ENCODE measurements around the gene CAPZA2.

Gene CAPZA2

DNA sequence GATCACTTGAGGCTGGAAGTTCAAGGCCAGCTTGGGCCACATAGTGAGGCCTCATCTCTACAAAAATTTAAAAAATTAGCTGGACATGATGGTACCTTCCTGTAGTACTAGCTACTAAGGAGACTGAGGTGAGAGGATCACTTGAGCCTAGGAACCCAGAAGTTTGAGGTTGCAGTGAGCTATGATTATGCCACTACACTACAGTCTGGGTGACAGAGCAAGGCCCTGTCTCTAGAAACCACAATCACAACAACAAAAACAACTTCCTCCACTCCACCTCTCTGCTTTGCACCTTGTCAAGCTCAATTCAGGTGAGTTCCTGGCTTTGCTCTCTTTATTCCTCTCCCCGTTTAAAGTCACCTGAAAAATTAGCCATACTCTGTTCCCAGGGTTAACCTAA, 8.3 kb upstream of the CAPZA2 start:
- Histone ChIP-seq H3K4me3 (ENCODE audit: insufficient read depth, low read depth, low read length, poor library complexity, severe bottlenecking) (no peak overlapping the region), H3K36me3 (ENCODE audit: control insufficient read depth, insufficient read depth, low read length) (no peaks in the 10 kb centered on the region), H3K27ac (ENCODE audit: insufficient read depth, low read length, poor library complexity, severe bottlenecking) (no peak overlapping the region), H3K4me1 (ENCODE audit: control insufficient read depth, insufficient read depth, low read length, poor library complexity, severe bottlenecking) (no peaks in the 10 kb centered on the region), H3K27me3 (replicated peaks; ENCODE audit: control insufficient read depth, insufficient read depth, low read length, poor library complexity, severe bottlenecking) (no peaks in the 10 kb centered on the region), H3K9me3 (ENCODE audit: control insufficient read depth, low read length) (no peaks in the 10 kb centered on the region)
- no peak for DNase-seq

- no peaks in the 10 kb centered on the region for H3K36me3 ChIP-seq (ENCODE audit: control insufficient read depth, insufficient read depth, low read length)
- no peaks in the 10 kb centered on the region for H3K4me1 ChIP-seq (ENCODE audit: control insufficient read depth, insufficient read depth, low read length, poor library complexity, severe bottlenecking)
- DNase-seq, result no peak
- H3K9me3 ChIP-seq (ENCODE audit: control insufficient read depth, low read length), result no peaks in the 10 kb centered on the region
- H3K4me3 ChIP-seq (ENCODE audit: insufficient read depth, low read depth, low read length, poor library complexity, severe bottlenecking), result no peak overlapping the region
- H3K27ac ChIP-seq (ENCODE audit: insufficient read depth, low read length, poor library complexity, severe bottlenecking), result no peak overlapping the region
- no peaks in the 10 kb centered on the region for H3K27me3 ChIP-seq (replicated peaks; ENCODE audit: control insufficient read depth, insufficient read depth, low read length, poor library complexity, severe bottlenecking)
Observed at GRCh38 chr7:116857052-116857451, 5.3 kb upstream of the CAPZA2 start.

GRCh38 chr7:116859323-116859722, 3.1 kb upstream of the CAPZA2 start:
- no peaks in the 10 kb centered on the region for H3K27me3 ChIP-seq (replicated peaks; ENCODE audit: control insufficient read depth, insufficient read depth, low read length, poor library complexity, severe bottlenecking)

DNA sequence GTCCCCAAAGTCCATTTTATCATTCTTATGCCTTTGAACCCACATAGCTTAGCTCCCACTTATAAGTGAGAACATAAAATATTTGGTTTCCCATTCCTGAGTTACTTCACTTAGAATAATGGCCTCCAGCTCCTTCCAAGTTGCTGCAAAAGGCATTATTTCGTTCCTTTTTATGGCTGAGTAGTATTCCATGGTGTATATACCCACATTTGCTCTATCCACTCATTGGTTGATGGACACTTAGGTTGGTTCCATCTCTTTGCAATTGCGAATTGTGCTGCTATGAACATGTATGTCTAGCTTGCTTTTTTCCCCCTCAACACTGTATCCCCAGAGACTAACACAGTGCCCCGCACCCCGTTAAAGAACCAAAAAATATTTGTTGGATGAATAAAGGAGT, 670 bp upstream of the CAPZA2 start:
- H3K27ac ChIP-seq (ENCODE audit: insufficient read depth, low read length, poor library complexity, severe bottlenecking), result peak overlapping the region; percentile 19
- peak overlapping the region; percentile 24 for H3K4me3 ChIP-seq (ENCODE audit: insufficient read depth, low read depth, low read length, poor library complexity, severe bottlenecking)
- H3K9me3 ChIP-seq (ENCODE audit: control insufficient read depth, low read length), result no peaks in the 10 kb centered on the region
- no peaks in the 10 kb centered on the region for H3K36me3 ChIP-seq (ENCODE audit: control insufficient read depth, insufficient read depth, low read length)
- no peaks in the 10 kb centered on the region for H3K27me3 ChIP-seq (replicated peaks; ENCODE audit: control insufficient read depth, insufficient read depth, low read length, poor library complexity, severe bottlenecking)
- H3K4me1 ChIP-seq (ENCODE audit: control insufficient read depth, insufficient read depth, low read length, poor library complexity, severe bottlenecking), result peaks cover 13% of the 10 kb centered on the region
- DNase-seq, result no peak

More at GRCh38 chr7:116859323-116859722, 3.1 kb upstream of the CAPZA2 start:
- peaks cover 13% of the 10 kb centered on the region for H3K4me1 ChIP-seq (ENCODE audit: control insufficient read depth, insufficient read depth, low read length, poor library complexity, severe bottlenecking)
- no peak for DNase-seq
- H3K9me3 ChIP-seq (ENCODE audit: control insufficient read depth, low read length), result no peaks in the 10 kb centered on the region
- no peaks in the 10 kb centered on the region for H3K36me3 ChIP-seq (ENCODE audit: control insufficient read depth, insufficient read depth, low read length)
- H3K4me3 ChIP-seq (ENCODE audit: insufficient read depth, low read depth, low read length, poor library complexity, severe bottlenecking), result no peak overlapping the region
- H3K27ac ChIP-seq (ENCODE audit: insufficient read depth, low read length, poor library complexity, severe bottlenecking), result no peak overlapping the region

DNA sequence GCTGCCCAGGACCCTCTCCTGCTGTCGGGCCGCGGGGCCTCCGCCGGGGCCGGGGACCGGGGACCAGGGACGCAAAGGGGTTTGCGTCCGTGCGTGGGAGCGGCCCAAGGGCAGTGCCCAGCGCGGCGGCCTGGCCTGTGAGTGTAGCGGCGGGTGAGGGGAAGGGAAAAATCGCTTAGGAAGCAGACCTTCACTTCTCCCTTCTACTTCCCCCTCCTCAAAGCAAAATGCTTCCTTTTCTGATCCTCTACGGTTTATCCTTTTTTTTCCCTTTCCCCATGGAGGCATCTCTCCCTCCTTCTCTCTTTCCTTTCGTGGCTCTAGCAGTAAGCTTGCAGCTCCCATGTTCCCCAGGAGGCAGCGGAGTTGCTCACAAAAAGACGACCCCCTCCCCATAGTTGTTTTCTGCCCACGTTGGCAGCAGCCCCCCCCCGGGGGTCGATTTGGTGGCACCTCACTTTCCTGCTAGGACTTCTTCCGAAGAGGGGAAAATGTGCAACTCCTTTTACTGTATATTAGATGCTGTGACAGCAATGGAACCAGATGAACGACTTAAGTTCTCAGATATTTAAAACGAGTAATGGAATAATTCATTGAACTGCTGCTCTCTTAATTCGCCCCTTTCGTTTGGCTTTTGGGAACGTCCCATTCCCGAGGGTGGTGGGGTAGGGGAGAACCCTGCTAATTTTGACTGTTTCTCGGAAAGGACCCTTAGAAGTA, 724 bp downstream of the CAPZA2 start:
- no peak for DNase-seq

GRCh38 chr7:116863936-116864500, 1.6 kb downstream of the CAPZA2 start:
- Histone ChIP-seq H3K4me1 (ENCODE audit: control insufficient read depth, insufficient read depth, low read length, poor library complexity, severe bottlenecking) (peaks cover 13% of the 10 kb centered on the region), H3K36me3 (ENCODE audit: control insufficient read depth, insufficient read depth, low read length) (no peaks in the 10 kb centered on the region), H3K27me3 (replicated peaks; ENCODE audit: control insufficient read depth, insufficient read depth, low read length, poor library complexity, severe bottlenecking) (no peaks in the 10 kb centered on the region), H3K4me3 (ENCODE audit: insufficient read depth, low read depth, low read length, poor library complexity, severe bottlenecking) (peak overlapping the region; percentile 90), H3K27ac (ENCODE audit: insufficient read depth, low read length, poor library complexity, severe bottlenecking) (no peak overlapping the region), H3K9me3 (ENCODE audit: control insufficient read depth, low read length) (no peaks in the 10 kb centered on the region)
- DNase-seq, result no peak

More for the DNA sequence above, 724 bp downstream of the CAPZA2 start:
- Histone ChIP-seq H3K4me1 (ENCODE audit: control insufficient read depth, insufficient read depth, low read length, poor library complexity, severe bottlenecking) (peaks cover 13% of the 10 kb centered on the region), H3K4me3 (ENCODE audit: insufficient read depth, low read depth, low read length, poor library complexity, severe bottlenecking) (peak overlapping the region; percentile 90), H3K36me3 (ENCODE audit: control insufficient read depth, insufficient read depth, low read length) (no peaks in the 10 kb centered on the region), H3K9me3 (ENCODE audit: control insufficient read depth, low read length) (no peaks in the 10 kb centered on the region), H3K27ac (ENCODE audit: insufficient read depth, low read length, poor library complexity, severe bottlenecking) (peak overlapping the region; percentile 86), H3K27me3 (replicated peaks; ENCODE audit: control insufficient read depth, insufficient read depth, low read length, poor library complexity, severe bottlenecking) (no peaks in the 10 kb centered on the region)

DNA sequence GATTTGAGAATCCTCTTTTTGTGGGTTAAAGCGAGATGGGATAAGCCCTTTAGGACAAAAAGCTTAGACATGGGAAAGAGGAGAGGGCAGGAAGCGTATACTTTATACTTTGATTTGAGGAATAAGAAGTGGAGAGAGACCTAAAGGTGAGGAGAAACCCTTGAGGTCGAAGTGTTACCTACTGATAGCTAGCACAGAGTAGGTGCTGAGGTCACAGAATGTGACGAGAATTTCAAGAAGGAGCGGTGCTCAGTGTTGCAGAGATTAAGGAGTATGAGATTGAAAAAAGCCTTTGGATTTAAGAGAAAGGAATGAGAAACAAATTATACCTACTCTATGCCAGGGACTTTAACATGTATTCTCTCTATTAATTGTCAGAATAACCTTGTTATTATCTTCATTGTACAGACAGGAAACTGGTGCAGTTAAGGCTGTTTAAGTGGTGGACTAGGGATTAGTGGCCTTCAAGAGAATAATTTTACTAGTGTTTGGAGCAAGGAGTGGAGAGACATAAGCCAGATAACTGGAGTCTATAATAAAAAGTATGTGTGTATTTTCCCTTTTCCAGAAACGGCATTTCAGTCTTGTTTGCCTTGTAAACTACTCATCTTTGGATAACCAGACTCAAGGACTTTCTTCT, 8.8 kb downstream of the CAPZA2 start:
- no peak for DNase-seq

GRCh38 chr7:116872026-116872425, 9.6 kb downstream of the CAPZA2 start:
- H3K27me3 ChIP-seq (replicated peaks; ENCODE audit: control insufficient read depth, insufficient read depth, low read length, poor library complexity, severe bottlenecking), result no peaks in the 10 kb centered on the region
- peaks cover 30% of the 10 kb centered on the region for H3K4me1 ChIP-seq (ENCODE audit: control insufficient read depth, insufficient read depth, low read length, poor library complexity, severe bottlenecking)
- DNase-seq, result no peak
- no peaks in the 10 kb centered on the region for H3K9me3 ChIP-seq (ENCODE audit: control insufficient read depth, low read length)
- no peaks in the 10 kb centered on the region for H3K36me3 ChIP-seq (ENCODE audit: control insufficient read depth, insufficient read depth, low read length)
- no peak overlapping the region for H3K27ac ChIP-seq (ENCODE audit: insufficient read depth, low read length, poor library complexity, severe bottlenecking)
- H3K4me3 ChIP-seq (ENCODE audit: insufficient read depth, low read depth, low read length, poor library complexity, severe bottlenecking), result no peak overlapping the region

More for the DNA sequence above, 8.8 kb downstream of the CAPZA2 start:
- Histone ChIP-seq H3K9me3 (ENCODE audit: control insufficient read depth, low read length) (no peaks in the 10 kb centered on the region), H3K4me3 (ENCODE audit: insufficient read depth, low read depth, low read length, poor library complexity, severe bottlenecking) (no peak overlapping the region), H3K4me1 (ENCODE audit: control insufficient read depth, insufficient read depth, low read length, poor library complexity, severe bottlenecking) (peaks cover 30% of the 10 kb centered on the region), H3K27me3 (replicated peaks; ENCODE audit: control insufficient read depth, insufficient read depth, low read length, poor library complexity, severe bottlenecking) (no peaks in the 10 kb centered on the region), H3K36me3 (ENCODE audit: control insufficient read depth, insufficient read depth, low read length) (no peaks in the 10 kb centered on the region), H3K27ac (ENCODE audit: insufficient read depth, low read length, poor library complexity, severe bottlenecking) (no peak overlapping the region)

DNA sequence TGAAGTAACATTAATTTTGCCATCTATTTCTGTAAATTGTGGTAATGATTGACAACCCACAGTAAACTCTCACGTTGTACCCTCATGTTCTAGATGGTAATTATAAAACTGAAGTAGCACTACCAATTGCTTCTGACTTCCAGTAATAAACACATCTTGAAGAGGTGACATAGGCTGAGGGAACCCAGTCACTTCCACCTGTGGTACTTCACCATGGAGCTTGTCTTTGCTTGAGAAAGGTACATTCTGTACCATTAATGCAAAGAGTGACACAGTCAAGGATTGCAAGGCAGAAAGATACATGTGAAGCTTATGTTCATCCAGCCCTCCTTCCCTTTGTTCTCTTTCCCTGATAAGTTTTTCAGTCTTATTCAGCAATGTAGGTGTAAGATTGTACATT, 11.2 kb downstream of the CAPZA2 start:
- Histone ChIP-seq H3K27me3 (replicated peaks; ENCODE audit: control insufficient read depth, insufficient read depth, low read length, poor library complexity, severe bottlenecking) (no peaks in the 10 kb centered on the region), H3K27ac (ENCODE audit: insufficient read depth, low read length, poor library complexity, severe bottlenecking) (no peak overlapping the region), H3K9me3 (ENCODE audit: control insufficient read depth, low read length) (no peaks in the 10 kb centered on the region), H3K4me3 (ENCODE audit: insufficient read depth, low read depth, low read length, poor library complexity, severe bottlenecking) (no peak overlapping the region), H3K36me3 (ENCODE audit: control insufficient read depth, insufficient read depth, low read length) (no peaks in the 10 kb centered on the region), H3K4me1 (ENCODE audit: control insufficient read depth, insufficient read depth, low read length, poor library complexity, severe bottlenecking) (peaks cover 30% of the 10 kb centered on the region)
- no peak for DNase-seq
